ENCODE measurements around the gene ROMO1. TPM values are rescaled to one million over a fixed set of nuclear protein-coding genes. Genes with fewer than 3 reads are reported as not detected.

ROMO1 gene
- total and polyA plus RNA-seq, 11 donors: 120 to 591 (median 177) TPM

- Histone ChIP-seq H3K27me3 (no peaks in the 10 kb centered on the region), H3K4me3 (peak overlapping the region in 3 of 12 donors; percentile 75 to 91 (median 77)), H3K9me3 (no peaks in the 10 kb centered on the region), H3K4me1 (peaks cover 27 to 80% (median 63%) of the 10 kb centered on the region in 12 donors), H3K27ac (no peak overlapping the region), H3K36me3 (peaks cover 0 to 80% (median 78%) of the 10 kb centered on the region in 9 donors)
- TF ChIP-seq CTCF (IDR thresholded peaks at IDR 0.05) (no peak), POLR2A (IDR thresholded peaks at IDR 0.05) (no peak)
- ATAC-seq: no peak
- intact Hi-C loops (cut with DNase I): loop anchor here in 4 of 10 donors (5.0 to 10.0 kb wide), 2 partner anchors 36 to 147 kb away; no protein-coding TSS in a partner anchor
- 82 to 94% (median 88%) methylated on average over 15 of the region's 15 CpGs for WGBS, 4 donors
- no peak for DNase-seq
Measured at GRCh38 chr20:35737865-35738333, 38.7 kb downstream of the ROMO1 start.

GRCh38 chr20:35738410-35739179, 39.4 kb downstream of the ROMO1 start:
- 35 to 39% (median 38%) methylated on average over 4 of the region's 4 CpGs for WGBS, 4 donors
- Histone ChIP-seq H3K27ac (peak overlapping the region in 1 of 12 donors; percentile 43), H3K4me1 (peaks cover 26 to 80% (median 65%) of the 10 kb centered on the region in 12 donors), H3K9me3 (no peaks in the 10 kb centered on the region), H3K36me3 (peaks cover 0 to 73% (median 71%) of the 10 kb centered on the region in 9 donors), H3K27me3 (no peaks in the 10 kb centered on the region), H3K4me3 (peak overlapping the region in 4 of 12 donors; percentile 75 to 91 (median 82))
- ATAC-seq: no peak
- no peak for TF ChIP-seq POLR2A (IDR thresholded peaks at IDR 0.05)
- TF ChIP-seq CTCF (IDR thresholded peaks at IDR 0.05): no peak
- intact Hi-C loops (cut with DNase I): loop anchor here in 4 of 10 donors (5.0 to 10.0 kb wide), 2 partner anchors 36 to 146 kb away; no protein-coding TSS in a partner anchor
- no peak for DNase-seq

GRCh38 chr20:35739294-35740163, 40.3 kb downstream of the ROMO1 start:
- Histone ChIP-seq H3K9me3 (no peaks in the 10 kb centered on the region), H3K27me3 (no peaks in the 10 kb centered on the region), H3K27ac (peak overlapping the region in 4 of 12 donors; percentile 43 to 100 (median 100)), H3K4me3 (peak overlapping the region in 10 of 12 donors; percentile 23 to 91 (median 76)), H3K36me3 (peaks cover 0 to 64% (median 61%) of the 10 kb centered on the region in 9 donors), H3K4me1 (peaks cover 20 to 76% (median 57%) of the 10 kb centered on the region in 12 donors)
- no peak for TF ChIP-seq POLR2A (IDR thresholded peaks at IDR 0.05)
- TF ChIP-seq CTCF (IDR thresholded peaks at IDR 0.05): peak in 4 of 12 donors; percentile 7 to 19 (median 16)
- DNase-seq: no peak
- ATAC-seq: no peak
- 26 to 32% (median 28%) methylated on average over 7 of the region's 7 CpGs for WGBS, 4 donors
- intact Hi-C loops (cut with DNase I): loop anchor here in 7 of 10 donors (5.0 to 10.0 kb wide), 5 partner anchors 37 to 148 kb away; partner anchors contain the start of genes NFS1 (in 1 of the 7), ROMO1 (in 1 of the 7) and SPAG4 (in 1 of the 7)
